GM18873 (cell line): Measurements from ENCODE around the gene GUK1.
"Not testable (repeated sequence)": the region's sequence is repeated elsewhere in the genome, so short reads cannot be mapped to it uniquely, and the experiment has no call there.

Experiments used
- ATAC-seq: cut with Tn5 transposase; IDR thresholded peaks from one replicate; pipeline ENCODE4 v1.9.1; 2021; ENCODE audit warnings: mild to moderate bottlenecking, moderate library complexity, moderate number of reproducible peaks; ENCODE audit not compliant: unreplicated experiment, low FRiP score

GUK1 gene

GRCh38 chr1:228174482-228175315, 34.6 kb downstream of the GUK1 start:
- ATAC-seq = no peak

- ATAC-seq = no peak
These were observed 35.4 kb downstream of the GUK1 start for GRCh38 chr1:228175316-228176023.

- no peak for ATAC-seq
These were observed 35.9 kb downstream of the GUK1 start for GRCh38 chr1:228176024-228176395.

GRCh38 chr1:228176461-228177182, 36.5 kb downstream of the GUK1 start:
- no peak for ATAC-seq

- no peak for ATAC-seq
These were observed 37.0 kb downstream of the GUK1 start for GRCh38 chr1:228177183-228177475.

- no peak for ATAC-seq
These were observed 37.9 kb downstream of the GUK1 start for GRCh38 chr1:228177721-228178710.

GRCh38 chr1:228178737-228179684, 38.9 kb downstream of the GUK1 start:
- ATAC-seq = no peak

GRCh38 chr1:228180271-228180958, 40.3 kb downstream of the GUK1 start:
- no peak for ATAC-seq

GRCh38 chr1:228180959-228181644, 41.0 kb downstream of the GUK1 start:
- ATAC-seq = no peak

GRCh38 chr1:228181645-228182034, 41.6 kb downstream of the GUK1 start:
- no peak for ATAC-seq

- no peak for ATAC-seq
These were observed 42.4 kb downstream of the GUK1 start for GRCh38 chr1:228182296-228183030.

- no peak for ATAC-seq
These were observed 44.1 kb downstream of the GUK1 start for GRCh38 chr1:228184152-228184551.

GRCh38 chr1:228185641-228185965, 45.5 kb downstream of the GUK1 start:
- ATAC-seq = no peak

GRCh38 chr1:228188249-228188648, 48.2 kb downstream of the GUK1 start:
- not testable (repeated sequence) for ATAC-seq

GRCh38 chr1:228190182-228190581, 50.1 kb downstream of the GUK1 start:
- ATAC-seq = no peak

GRCh38 chr1:228190778-228191177, 50.7 kb downstream of the GUK1 start:
- ATAC-seq = no peak

GRCh38 chr1:228194436-228194835, 54.4 kb downstream of the GUK1 start:
- ATAC-seq = no peak
